ENCODE results near the gene ATP10B.

ATP10B gene

GRCh38 chr5:160514866-160515265 is 337.1 kb downstream of the ATP10B start:
- no peak for DNase-seq (ENCODE audit: low read depth in 2 of 2)

GRCh38 chr5:160514191-160514590 is 337.8 kb downstream of the ATP10B start:
- DNase-seq (ENCODE audit: low read depth in 2 of 2), result no peak

GRCh38 chr5:160513485-160513884 is 338.5 kb downstream of the ATP10B start:
- no peak for DNase-seq (ENCODE audit: low read depth in 2 of 2)

All from fibroblast of skin of left biceps (primary cell).